Measurements from ENCODE around the gene FAM20A.

DNA sequence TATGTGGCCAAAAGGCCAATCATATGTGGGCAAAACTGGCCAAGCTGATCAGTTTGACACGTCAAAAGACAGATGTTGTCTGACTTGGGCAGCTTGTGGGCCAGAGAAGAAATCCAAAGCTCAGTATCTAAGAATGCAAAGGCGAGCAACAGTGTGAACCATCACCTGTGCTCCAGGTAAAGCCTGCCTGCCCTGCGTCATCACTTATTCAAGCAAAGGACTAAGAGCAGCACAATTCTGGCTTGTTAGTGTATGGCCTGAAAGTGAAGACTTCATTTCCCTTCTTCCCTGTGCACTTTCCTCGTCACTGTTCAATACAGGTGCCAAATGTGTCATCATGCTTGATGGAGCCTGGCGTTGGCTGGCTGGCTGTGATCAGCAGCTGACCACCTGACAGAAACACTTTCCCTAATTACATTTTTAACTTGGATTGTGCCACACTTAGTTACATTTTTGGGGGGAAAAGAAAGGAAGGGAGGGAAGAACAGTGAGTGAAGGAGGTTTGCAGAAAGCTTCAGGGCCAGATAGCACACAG lies 4.7 kb downstream of the FAM20A start:
- TF ChIP-seq POLR2A (IDR thresholded peaks at IDR 0.05), result no peak
- TF ChIP-seq, protein P1, sequence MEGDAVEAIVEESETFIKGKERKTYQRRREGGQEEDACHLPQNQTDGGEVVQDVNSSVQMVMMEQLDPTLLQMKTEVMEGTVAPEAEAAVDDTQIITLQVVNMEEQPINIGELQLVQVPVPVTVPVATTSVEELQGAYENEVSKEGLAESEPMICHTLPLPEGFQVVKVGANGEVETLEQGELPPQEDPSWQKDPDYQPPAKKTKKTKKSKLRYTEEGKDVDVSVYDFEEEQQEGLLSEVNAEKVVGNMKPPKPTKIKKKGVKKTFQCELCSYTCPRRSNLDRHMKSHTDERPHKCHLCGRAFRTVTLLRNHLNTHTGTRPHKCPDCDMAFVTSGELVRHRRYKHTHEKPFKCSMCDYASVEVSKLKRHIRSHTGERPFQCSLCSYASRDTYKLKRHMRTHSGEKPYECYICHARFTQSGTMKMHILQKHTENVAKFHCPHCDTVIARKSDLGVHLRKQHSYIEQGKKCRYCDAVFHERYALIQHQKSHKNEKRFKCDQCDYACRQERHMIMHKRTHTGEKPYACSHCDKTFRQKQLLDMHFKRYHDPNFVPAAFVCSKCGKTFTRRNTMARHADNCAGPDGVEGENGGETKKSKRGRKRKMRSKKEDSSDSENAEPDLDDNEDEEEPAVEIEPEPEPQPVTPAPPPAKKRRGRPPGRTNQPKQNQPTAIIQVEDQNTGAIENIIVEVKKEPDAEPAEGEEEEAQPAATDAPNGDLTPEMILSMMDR (IDR thresholded peaks at IDR 0.05), result no peak
